Sigmoid colon (tissue), 7 donors: ENCODE data around the gene TOM1. TPM values are rescaled to one million over a fixed set of nuclear protein-coding genes. Genes with fewer than 3 reads are reported as not detected.

ENCODE experiments used
- DNase-seq: peaks from one replicate; pipeline ENCODE4 v3.0.0-alpha.2; 2019
- H3K27ac ChIP-seq, 4 donors: fragments of 200-600 bp; sonication (generic); one replicate each; pipeline ENCODE4 v1.5.1; 2016 to 2019; ENCODE audit warnings: mild to moderate bottlenecking in 1 of 4
- H3K27me3 ChIP-seq, 3 donors: fragments of 200-600 bp; sonication (generic); one replicate each; pipeline ENCODE4 v1.5.1; 2019; ENCODE audit warnings: mild to moderate bottlenecking in 1 of 3
- H3K36me3 ChIP-seq, 4 donors: fragments of 200-600 bp; sonication (generic); one replicate each; pipeline ENCODE4 v1.5.1; 2016 to 2019
- H3K4me1 ChIP-seq, 4 donors: fragments of 200-600 bp; sonication (generic); one replicate each; pipeline ENCODE4 v1.5.1; 2017 to 2019
- H3K4me3 ChIP-seq, 4 donors: fragments of 200-600 bp; sonication (generic); one replicate each; pipeline ENCODE4 v1.5.1; 2017 to 2019; ENCODE audit warnings: mild to moderate bottlenecking in 2 of 4, moderate library complexity in 1 of 4
- H3K9me3 ChIP-seq, 4 donors: fragments of 200-600 bp in 3 of 4; sonication (generic) in 3 of 4; one replicate each; pipeline versions ENCODE4 v1.5.1 to v1.6.1; 2013 to 2019
- CTCF ChIP-seq, 4 experiments: fragments of 450-650 bp in 3 of 4; fragments of 200-600 bp in 1 of 4; IDR thresholded peaks; one replicate each; pipeline ENCODE4 v1.5.1; 2016 to 2019; ENCODE audit warnings: antibody characterized with exemption in 4 of 4, mild to moderate bottlenecking in 3 of 4, moderate library complexity in 2 of 4
- EP300 ChIP-seq, 4 donors: sonication (generic); formaldehyde crosslinking; IDR thresholded peaks; one replicate each; pipeline ENCODE4 v1.6.1; 2017; ENCODE audit warnings: antibody characterized with exemption in 4 of 4
- POLR2A ChIP-seq, 2 donors: fragments of 450-650 bp; IDR thresholded peaks; one replicate each; pipeline ENCODE4 v1.6.1; 2016; ENCODE audit warnings: antibody characterized with exemption in 2 of 2, mild to moderate bottlenecking in 2 of 2, moderate library complexity in 2 of 2
- POLR2AphosphoS5 ChIP-seq, 4 donors: sonication (generic); formaldehyde crosslinking; IDR thresholded peaks; one replicate each; pipeline ENCODE4 v1.6.1; 2017; ENCODE audit warnings: antibody characterized with exemption in 4 of 4
- WGBS, 2 donors: extraction: QIAGEN DNeasy Blood & Tissue Kit; methylation state at CpG; one replicate each; pipeline ENCODE4 v1.1.7; 2013; 5-methylcytosine and 5-hydroxymethylcytosine counted together
- intact Hi-C: fragments of 100-400 bp; cut with DNase I; formaldehyde crosslinking; loops from one replicate; pipeline ENCODE4 v1.15.1; 2023
- polyA plus RNA-seq, 3 donors: library from polyadenylated mRNA; stranded (reverse); fragments of 200-250 nt; gene quantifications; one replicate each; pipeline ENCODE4 v1.2.3, GENCODE V29; 2013
- total RNA-seq, 4 donors: library from RNA; depleted of rRNA; stranded (reverse); fragments of >200 nt; gene quantifications; one replicate each; pipeline ENCODE4 v1.1.0, GENCODE V29; 2016
- donor health status: healthy with polysubstance abuse.
- donor health status: Bipolar disorder and iron deficiency.
- donor health status: healthy.

The TOM1 gene
- total and polyA plus RNA-seq, 7 donors = 32.5 to 66.5 (median 50.8) TPM

GRCh38 chr22:35341090-35341874 lies 41.6 kb downstream of the TOM1 start:
- 93% methylated on average over 19 of the region's 19 CpGs for WGBS, 2 donors
- Histone ChIP-seq H3K27ac (no peak overlapping the region), H3K9me3 (no peaks in the 10 kb centered on the region), H3K36me3 (peaks cover 21 to 97% (median 60%) of the 10 kb centered on the region in 4 donors), H3K4me3 (no peak overlapping the region), H3K27me3 (no peaks in the 10 kb centered on the region), H3K4me1 (no peaks in the 10 kb centered on the region)
- intact Hi-C loops = no loop called here
- TF ChIP-seq POLR2AphosphoS5 (IDR thresholded peaks at IDR 0.05) (no peak), CTCF (IDR thresholded peaks at IDR 0.05) (no peak), EP300 (IDR thresholded peaks at IDR 0.05) (no peak), POLR2A (IDR thresholded peaks at IDR 0.05) (no peak)
- no peak for DNase-seq

GRCh38 chr22:35342390-35342789 lies 42.7 kb downstream of the TOM1 start:
- Histone ChIP-seq H3K4me1 (no peaks in the 10 kb centered on the region), H3K9me3 (no peaks in the 10 kb centered on the region), H3K27ac (no peak overlapping the region), H3K27me3 (no peaks in the 10 kb centered on the region), H3K36me3 (peaks cover 13 to 97% (median 54%) of the 10 kb centered on the region in 4 donors), H3K4me3 (no peak overlapping the region)
- intact Hi-C loops = no loop called here
- TF ChIP-seq CTCF (IDR thresholded peaks at IDR 0.05) (no peak), POLR2A (IDR thresholded peaks at IDR 0.05) (no peak), POLR2AphosphoS5 (IDR thresholded peaks at IDR 0.05) (no peak), EP300 (IDR thresholded peaks at IDR 0.05) (no peak)
- DNase-seq = no peak
- WGBS, 2 donors = 95 to 98% methylated on average over 4 of the region's 4 CpGs

- DNase-seq = no peak
- intact Hi-C loops = no loop called here
- no peaks in the 10 kb centered on the region for H3K4me1 ChIP-seq
- 96 to 97% methylated on average over 26 of the region's 26 CpGs for WGBS, 2 donors
- no peak overlapping the region for H3K27ac ChIP-seq
- peaks cover 13 to 92% (median 40%) of the 10 kb centered on the region in 4 donors for H3K36me3 ChIP-seq
- H3K9me3 ChIP-seq = no peaks in the 10 kb centered on the region
- TF ChIP-seq EP300 (IDR thresholded peaks at IDR 0.05) (no peak), CTCF (IDR thresholded peaks at IDR 0.05) (no peak), POLR2AphosphoS5 (IDR thresholded peaks at IDR 0.05) (no peak), POLR2A (IDR thresholded peaks at IDR 0.05) (no peak)
- H3K4me3 ChIP-seq = no peak overlapping the region
- H3K27me3 ChIP-seq = no peaks in the 10 kb centered on the region
Measured at GRCh38 chr22:35343664-35344550, 44.2 kb downstream of the TOM1 start.

GRCh38 chr22:35344956-35345690 lies 45.4 kb downstream of the TOM1 start:
- Histone ChIP-seq H3K4me1 (peaks cover 0 to 12% (median 9%) of the 10 kb centered on the region in 4 donors), H3K27ac (no peak overlapping the region), H3K9me3 (no peaks in the 10 kb centered on the region), H3K36me3 (peaks cover 13 to 83% (median 33%) of the 10 kb centered on the region in 4 donors), H3K27me3 (no peaks in the 10 kb centered on the region), H3K4me3 (no peak overlapping the region)
- DNase-seq = no peak
- TF ChIP-seq POLR2AphosphoS5 (IDR thresholded peaks at IDR 0.05) = no peak
- TF ChIP-seq POLR2A (IDR thresholded peaks at IDR 0.05) = no peak
- no peak for TF ChIP-seq EP300 (IDR thresholded peaks at IDR 0.05)
- no peak for TF ChIP-seq CTCF (IDR thresholded peaks at IDR 0.05)
- intact Hi-C loops = no loop called here
- 91 to 94% methylated on average over 14 of the region's 14 CpGs for WGBS, 2 donors
